HCEC 1CT (cell line): Measurements from ENCODE around the gene MCC.

ENCODE experiments used
- DNase-seq: peaks from one replicate; pipeline ENCODE4 v3.0.0-alpha.2; 2017

Gene MCC

GRCh38 chr5:113166261-113166660, 322.0 kb downstream of the MCC start:
- DNase-seq: peak; percentile 89

- no peak for DNase-seq
Measured at GRCh38 chr5:113164021-113164420, 324.2 kb downstream of the MCC start.

- DNase-seq: peak; percentile 80
Measured at GRCh38 chr5:113163328-113163727, 324.9 kb downstream of the MCC start.

- peak; percentile 80 for DNase-seq
Measured at GRCh38 chr5:113162770-113163169, 325.5 kb downstream of the MCC start.

GRCh38 chr5:113162208-113162607, 326.0 kb downstream of the MCC start:
- no peak for DNase-seq

- no peak for DNase-seq
Measured at GRCh38 chr5:113161806-113162205, 326.4 kb downstream of the MCC start.

- DNase-seq: no peak
Measured at GRCh38 chr5:113157886-113158285, 330.4 kb downstream of the MCC start.

- no peak for DNase-seq
Measured at GRCh38 chr5:113156271-113156877, 331.9 kb downstream of the MCC start.

- DNase-seq: peak; percentile 61
Measured at GRCh38 chr5:113153512-113154097, 334.6 kb downstream of the MCC start.

- DNase-seq: no peak
Measured at GRCh38 chr5:113152380-113152740, 335.9 kb downstream of the MCC start.

- DNase-seq: no peak
Measured at GRCh38 chr5:113151641-113152379, 336.4 kb downstream of the MCC start.

GRCh38 chr5:113150821-113151220, 337.4 kb downstream of the MCC start:
- DNase-seq: no peak

GRCh38 chr5:113150221-113150620, 338.0 kb downstream of the MCC start:
- no peak for DNase-seq

GRCh38 chr5:113147537-113147936, 340.7 kb downstream of the MCC start:
- DNase-seq: no peak

- DNase-seq: peak; percentile 92
Measured at GRCh38 chr5:113147101-113147508, 341.1 kb downstream of the MCC start.

- DNase-seq: peak; percentile 22
Measured at GRCh38 chr5:113145757-113146387, 342.4 kb downstream of the MCC start.

- DNase-seq: peak; percentile 17
Measured at GRCh38 chr5:113142186-113142585, 346.1 kb downstream of the MCC start.

- DNase-seq: peak; percentile 89
Measured at GRCh38 chr5:113140837-113141671, 347.2 kb downstream of the MCC start.

- no peak for DNase-seq
Measured at GRCh38 chr5:113133211-113133975, 354.9 kb downstream of the MCC start.

- no peak for DNase-seq
Measured at GRCh38 chr5:113132564-113132963, 355.7 kb downstream of the MCC start.

GRCh38 chr5:113128641-113129330, 359.5 kb downstream of the MCC start:
- no peak for DNase-seq

GRCh38 chr5:113128082-113128481, 360.2 kb downstream of the MCC start:
- no peak for DNase-seq
